HG03432 (cell line): ENCODE results near the gene HIC1.

ENCODE experiments used
- ATAC-seq: cut with Tn5 transposase; IDR thresholded peaks from one replicate; pipeline ENCODE4 v1.9.1; 2021; ENCODE audit warnings: mild to moderate bottlenecking, moderate library complexity; ENCODE audit not compliant: unreplicated experiment

HIC1 gene

DNA sequence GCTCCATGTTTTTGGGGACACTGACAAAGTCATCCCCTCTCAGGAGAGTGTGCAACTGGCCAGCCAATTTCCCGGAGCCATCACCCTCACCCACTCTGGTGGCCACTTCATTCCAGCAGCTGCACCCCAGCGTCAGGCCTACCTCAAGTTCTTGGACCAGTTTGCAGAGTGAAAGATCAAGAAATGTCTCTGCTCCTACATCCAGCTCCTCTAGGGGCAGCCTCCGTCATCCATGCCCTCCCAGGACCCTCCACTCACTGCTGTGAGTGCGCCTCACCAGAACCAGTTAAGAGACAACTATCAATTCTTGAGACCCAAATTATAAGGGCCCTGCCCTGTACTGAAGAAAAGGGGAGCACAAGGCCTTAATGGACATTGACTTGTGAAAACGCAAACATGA is 12.0 kb upstream of the HIC1 start:
- ATAC-seq = no peak

DNA sequence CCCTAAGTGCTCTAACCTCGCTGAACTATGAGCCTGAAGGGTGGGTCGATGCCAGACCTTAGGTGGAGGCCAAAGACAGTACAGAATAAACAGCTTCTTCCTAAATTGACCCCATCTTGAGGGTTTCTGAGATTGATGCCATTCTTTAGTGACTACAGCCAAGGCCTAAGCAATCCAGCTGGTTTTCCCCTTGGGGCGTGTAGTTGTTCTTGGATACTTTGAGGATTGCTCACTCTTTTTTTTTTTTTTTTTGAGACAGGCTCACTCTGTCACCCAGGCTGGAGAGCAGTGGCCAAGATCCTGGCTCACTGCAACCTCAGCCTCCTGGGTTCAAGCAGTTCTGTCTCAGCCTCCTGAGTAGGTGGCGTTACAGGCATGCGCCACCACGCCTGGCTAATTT is 11.1 kb upstream of the HIC1 start:
- no peak for ATAC-seq

DNA sequence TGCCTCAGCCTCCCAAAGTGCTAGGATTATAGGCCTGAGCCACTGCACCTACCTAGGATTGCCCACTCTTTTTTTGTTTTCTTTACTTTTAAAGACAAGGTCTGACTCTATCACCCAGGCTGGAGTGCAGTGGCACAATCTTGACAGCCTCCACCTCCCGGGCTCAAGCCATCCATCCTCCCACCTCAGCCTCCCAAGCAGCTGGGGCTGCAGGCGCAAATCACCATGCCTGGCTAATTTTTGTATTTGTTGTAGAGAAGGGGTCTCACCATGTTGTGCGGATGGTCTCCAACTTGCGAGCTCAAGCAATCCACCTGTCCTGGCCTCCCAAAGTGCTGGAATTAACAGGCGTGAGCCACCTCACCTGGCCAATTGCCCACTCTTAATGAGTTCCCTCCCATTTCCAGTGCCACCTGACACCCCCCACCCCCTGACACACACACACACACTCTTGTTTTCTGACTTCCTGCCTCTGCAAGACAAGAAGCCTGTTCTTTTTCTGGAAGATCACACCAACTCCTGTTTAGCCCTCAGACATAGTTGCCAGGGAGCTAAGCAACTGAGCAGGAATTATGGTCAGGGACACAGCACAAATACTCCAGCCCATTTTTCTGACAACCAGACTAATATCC is 10.5 kb upstream of the HIC1 start:
- no peak for ATAC-seq

DNA sequence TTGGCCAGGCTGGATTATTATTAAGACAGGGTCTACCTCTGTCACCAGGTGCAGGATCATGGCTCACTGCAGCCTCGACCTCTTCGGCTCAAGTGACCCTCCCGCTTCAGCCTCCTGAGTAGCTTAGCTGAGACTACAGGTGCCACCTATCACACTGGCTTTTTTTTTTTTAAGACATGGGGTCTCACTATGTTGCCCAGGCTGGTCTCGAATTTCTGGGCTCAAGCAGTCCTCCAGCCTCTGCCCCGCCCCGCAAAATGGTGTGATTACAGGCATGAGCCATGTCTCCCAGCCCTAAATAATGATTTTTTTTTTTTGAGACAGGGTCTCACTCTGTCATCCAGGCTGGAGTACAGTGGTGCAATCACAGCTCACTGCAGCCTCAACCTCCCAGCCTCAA is 7.3 kb upstream of the HIC1 start:
- ATAC-seq = no peak

DNA sequence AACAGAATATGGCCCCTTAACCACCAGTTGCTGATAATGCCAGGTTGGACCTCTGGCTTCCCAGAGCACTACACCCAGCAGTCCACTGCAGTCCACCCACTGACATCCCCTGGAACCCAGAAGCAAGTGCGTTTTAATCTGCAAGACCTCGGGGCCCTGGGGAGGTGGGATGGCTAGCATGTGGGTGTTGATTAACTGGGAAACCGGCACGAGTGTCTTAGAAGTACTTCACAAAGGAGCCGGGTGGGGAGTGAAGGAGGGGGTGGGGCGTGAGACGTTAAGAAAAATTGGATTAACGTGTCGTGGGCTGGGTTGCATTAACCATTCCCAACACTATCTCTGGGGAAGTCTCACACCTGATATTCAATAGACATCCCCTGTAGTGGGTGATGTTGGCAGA is 6.1 kb upstream of the HIC1 start:
- no peak for ATAC-seq

DNA sequence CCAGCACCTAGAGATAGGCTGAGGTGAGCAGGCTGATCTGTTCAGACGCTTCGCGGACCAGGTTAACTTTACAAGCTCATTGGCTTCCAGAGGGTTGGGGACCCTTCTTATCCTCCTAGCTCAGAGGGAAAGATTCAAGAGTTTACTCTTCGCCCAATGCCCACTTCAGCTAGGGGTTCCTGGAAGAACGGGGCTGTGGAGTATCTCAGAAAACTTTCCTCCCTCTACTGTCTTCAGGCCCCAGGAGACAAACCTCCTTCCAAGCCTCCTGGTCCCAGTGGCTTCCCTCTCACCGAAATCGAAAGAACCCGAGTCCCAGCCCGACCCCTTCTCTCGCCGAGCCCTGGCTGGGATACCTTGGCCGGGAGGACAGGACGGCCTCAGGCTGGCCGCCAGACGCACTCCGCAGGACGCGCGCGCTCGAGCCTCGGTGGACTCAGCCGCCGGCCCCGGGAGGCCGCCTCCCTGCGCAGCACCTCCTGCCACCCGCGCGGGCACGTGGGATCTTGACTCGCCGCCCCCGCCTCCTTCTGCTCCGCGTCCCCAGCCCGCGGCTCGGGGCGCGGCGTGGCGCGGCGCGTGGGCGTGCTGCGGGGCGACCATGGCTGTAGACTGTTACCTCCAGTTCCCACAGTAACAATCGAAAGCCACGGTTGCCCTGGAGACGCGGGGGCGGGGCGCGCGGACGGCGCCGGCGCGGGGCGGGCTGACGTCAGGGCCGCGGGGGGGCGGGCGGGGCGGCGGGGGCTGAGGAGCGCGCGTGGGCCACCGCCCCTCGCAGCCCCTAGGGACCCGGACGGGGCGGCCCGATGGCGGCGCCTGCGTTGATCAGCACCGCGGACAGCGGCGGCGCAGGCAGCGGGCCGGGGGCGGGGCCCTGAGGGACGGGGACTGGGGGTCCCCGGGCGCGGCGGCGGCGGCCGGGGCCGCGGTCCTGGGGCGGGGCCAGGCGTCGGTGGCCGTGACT is 5.3 kb upstream of the HIC1 start:
- ATAC-seq = peak; percentile 48

DNA sequence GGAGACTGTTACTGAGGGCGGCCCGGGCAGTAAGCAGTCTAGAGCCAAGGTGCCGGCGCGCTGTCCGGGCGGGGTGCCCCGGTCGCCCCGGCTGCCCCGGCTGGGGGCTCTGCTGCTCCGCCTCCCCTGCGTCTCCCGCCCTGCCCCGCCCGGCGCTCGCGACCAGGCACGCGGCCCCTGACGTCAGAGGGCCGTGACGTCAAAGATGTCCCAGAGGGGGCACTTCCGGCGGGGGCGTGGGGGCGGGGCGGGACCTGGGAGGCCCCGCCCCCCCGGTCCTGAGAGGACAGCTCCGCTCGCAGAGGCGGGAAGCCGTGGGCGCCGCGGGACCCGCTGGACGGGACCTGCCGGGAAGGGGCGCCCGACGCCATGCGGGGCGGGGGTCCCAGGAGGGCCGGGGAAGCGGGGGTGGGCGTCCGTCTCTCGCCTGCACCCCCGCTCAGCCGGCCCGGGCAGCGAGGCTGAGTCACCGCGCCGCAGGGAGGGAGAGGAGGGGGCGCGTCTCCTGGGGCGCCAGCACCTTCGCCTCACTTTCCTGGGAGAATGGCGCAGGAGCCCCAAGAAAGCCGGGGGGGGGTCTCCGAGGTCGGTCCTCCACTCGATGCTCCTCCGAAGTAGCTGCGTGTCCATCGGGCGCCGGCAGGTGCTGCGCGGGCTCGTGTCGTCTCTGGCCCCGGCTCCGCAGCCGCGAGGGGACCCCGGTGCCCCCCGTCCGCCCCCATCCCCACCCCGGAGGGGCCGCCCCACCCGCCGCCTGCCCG is 4.4 kb upstream of the HIC1 start:
- ATAC-seq = peak; percentile 22

DNA sequence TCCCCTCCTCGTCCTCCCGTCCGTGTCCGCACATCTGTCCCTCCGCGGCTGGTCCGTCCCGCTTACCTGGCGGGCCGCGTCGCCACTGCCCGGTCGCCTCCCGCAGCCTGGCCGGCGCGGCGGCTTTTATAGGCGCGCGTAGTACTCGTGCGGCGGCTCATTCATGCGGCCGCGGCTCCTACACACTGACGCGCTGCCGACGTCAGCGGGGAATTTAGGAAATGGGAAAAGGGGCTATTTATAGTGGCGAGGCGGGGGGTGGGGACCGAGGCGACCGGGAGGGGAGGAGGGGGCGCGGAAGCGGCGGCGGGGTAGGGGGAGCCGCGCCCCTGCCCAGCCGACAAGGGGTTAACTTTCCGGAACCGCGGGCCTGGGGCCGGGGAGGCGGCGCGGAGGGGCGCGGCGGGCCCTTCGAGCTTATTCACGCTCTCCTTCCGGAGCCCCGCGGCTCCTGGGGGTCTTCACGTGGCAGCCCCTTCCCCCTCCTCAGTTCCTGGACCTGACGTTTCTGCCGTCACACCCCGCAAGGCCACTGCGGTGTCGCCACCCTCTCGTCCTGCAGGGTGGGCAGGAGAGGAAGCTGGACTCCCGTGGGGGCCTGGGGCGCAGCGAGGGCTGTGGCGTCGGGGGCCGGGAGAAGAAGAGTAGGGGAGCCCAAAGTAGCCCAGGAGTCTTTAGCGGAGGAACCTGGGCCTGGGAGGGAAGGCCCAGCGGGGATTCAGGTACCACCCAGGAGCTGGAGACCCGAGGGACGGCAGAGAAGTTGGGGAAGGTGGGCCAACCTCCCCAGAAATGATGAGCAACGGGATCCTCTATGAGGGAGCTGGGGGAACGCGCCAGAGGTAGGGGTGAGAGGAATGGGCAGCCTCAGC is 3.6 kb upstream of the HIC1 start:
- ATAC-seq = no peak

DNA sequence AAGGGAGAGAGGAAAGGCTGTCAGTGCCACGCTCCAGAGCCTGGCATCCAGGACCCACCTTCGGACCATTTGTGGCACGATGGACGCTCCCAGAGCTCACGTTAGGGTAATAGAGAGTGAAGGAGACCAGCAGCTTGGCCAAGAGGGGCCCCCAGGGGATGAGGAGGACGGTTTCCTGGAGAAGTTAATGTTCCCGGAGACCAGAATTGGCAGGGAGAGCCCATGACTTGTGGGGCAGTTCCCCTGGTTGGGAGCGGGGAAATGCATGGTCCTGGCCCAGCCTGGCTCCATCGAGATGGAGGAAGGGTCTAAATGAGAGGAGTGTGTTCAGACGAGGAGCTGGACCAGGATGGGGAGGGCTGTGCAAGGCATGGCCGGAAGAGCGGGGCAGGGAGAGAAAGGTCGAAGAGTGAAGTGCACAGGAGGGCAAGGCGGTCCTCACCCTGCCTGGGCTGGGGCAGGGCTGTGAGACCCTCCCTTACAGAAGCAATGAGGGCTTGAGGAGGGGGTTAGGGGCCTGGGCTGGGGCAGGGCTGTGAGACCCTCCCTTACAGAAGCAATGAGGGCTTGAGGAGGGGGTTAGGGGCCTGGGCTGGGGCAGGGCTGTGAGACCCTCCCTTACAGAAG is 2.9 kb upstream of the HIC1 start:
- ATAC-seq = no peak

DNA sequence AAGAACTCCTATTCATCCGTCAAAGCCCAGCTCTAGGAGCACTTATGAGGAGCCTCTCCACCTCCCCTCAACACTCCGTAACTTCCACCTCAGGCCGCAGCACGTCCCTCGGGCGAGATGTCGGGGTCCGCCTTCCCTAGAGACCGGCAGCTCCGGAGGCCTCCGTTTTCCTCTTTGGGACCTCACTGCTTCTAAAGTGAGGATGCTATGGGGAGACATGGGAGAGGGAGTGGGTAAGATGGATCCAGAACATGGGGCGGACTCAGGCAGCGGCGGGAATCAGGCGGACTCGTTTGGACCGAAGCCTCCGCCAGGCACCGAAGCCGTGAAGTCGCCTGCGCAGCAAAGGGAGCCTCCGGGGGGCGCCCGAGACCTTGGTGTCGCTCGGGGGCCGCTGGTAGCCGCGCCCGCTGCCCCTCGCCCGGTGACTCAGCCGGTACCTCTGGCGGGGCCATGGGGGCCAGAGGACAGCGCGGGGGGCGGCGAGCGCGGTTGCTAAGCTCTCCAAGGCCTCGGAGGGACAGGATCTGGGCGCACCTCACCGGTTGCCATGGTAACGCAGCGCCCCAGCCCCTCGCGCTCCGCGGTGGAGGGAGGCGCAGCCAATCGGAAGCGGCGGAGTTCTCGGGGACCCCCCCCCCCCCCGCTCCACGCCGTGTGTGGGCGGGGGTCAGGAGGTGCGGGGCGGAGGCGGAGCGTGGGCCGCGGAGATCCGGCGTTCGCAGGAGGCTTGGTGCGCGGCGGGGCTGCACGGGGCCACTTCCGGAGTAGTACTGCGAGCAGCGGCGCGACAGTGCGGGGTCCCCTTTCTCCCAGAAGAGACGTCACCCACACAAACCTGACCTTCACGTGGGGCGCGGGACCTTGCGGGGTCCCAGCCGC is 1.3 kb upstream of the HIC1 start:
- no peak for ATAC-seq

DNA sequence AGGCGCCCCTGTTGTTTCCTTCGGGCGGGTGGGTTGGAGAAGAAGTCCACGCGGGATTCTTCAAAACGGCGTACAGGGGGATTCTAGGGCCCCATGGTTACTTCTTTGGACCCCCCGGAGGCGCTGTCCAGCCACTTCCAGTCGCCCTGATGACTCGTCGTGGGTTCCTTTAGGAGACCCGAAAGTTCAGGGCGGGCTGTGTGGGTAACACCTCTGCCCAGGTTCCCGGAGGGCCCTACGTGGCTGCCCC is 716 bp upstream of the HIC1 start:
- no peak for ATAC-seq

DNA sequence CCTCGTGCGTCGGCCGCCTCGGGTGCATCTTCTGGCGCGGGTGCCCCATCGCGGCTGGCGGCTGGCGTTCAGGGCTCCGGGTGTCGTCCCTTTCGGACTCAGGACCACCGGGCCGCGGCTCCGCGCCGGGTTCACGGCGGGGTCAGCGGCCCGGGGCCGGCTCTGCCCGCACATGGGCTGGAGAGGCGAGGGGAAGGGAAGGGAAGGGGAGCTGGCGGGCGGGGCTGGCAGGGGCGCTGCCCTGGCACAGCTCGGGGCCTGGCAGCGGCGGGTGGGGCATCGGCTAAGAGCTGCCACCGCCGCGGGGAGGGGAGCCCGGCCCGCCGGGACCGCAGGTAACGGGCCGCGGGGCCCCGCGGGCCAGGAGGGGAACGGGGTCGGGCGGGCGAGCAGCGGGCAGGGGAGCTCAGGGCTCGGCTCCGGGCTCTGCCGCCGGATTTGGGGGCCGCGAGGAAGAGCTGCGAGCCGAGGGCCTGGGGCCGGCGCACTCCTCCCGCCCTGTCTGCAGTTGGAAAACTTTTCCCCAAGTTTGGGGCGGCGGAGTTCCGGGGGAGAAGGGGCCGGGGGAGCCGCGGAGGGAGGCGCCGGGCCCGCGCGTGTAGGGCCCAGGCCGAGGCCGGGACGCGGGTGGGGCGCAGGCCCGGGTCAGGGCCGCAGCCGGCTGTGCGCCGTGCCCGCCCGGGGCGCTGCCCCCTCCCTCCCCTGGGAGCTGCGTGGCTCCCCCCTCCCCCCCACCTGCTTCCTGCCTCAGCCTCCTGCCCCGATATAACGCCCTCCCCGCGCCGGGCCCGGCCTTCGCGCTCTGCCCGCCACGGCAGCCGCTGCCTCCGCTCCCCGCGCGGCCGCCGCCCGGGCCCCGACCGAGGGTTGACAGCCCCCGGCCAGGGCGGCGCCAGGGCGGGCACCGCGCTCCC is 646 bp downstream of the HIC1 start:
- ATAC-seq = no peak

DNA sequence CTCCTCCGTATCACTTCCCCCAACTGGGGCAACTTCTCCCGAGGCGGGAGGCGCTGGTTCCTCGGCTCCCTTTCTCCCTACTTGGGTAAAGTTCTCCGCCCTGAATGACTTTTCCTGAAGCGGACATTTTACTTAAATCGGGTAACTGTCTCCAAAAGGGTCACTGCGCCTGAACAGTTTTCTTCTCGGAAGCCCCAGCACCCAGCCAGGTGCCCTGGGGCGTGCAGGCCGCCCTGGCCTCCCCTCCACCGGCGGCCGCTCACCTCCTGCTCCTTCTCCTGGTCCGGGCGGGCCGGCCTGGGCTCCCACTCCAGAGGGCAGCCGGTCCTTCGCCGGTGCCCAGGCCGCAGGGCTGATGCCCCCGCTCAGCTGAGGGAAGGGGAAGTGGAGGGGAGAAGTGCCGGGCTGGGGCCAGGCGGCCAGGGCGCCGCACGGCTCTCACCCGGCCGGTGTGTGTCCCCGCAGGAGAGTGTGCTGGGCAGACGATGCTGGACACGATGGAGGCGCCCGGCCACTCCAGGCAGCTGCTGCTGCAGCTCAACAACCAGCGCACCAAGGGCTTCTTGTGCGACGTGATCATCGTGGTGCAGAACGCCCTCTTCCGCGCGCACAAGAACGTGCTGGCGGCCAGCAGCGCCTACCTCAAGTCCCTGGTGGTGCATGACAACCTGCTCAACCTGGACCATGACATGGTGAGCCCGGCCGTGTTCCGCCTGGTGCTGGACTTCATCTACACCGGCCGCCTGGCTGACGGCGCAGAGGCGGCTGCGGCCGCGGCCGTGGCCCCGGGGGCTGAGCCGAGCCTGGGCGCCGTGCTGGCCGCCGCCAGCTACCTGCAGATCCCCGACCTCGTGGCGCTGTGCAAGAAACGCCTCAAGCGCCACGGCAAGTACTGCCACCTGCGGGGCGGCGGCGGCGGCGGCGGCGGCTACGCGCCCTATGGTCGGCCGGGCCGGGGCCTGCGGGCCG is 1.6 kb downstream of the HIC1 start:
- ATAC-seq = no peak

DNA sequence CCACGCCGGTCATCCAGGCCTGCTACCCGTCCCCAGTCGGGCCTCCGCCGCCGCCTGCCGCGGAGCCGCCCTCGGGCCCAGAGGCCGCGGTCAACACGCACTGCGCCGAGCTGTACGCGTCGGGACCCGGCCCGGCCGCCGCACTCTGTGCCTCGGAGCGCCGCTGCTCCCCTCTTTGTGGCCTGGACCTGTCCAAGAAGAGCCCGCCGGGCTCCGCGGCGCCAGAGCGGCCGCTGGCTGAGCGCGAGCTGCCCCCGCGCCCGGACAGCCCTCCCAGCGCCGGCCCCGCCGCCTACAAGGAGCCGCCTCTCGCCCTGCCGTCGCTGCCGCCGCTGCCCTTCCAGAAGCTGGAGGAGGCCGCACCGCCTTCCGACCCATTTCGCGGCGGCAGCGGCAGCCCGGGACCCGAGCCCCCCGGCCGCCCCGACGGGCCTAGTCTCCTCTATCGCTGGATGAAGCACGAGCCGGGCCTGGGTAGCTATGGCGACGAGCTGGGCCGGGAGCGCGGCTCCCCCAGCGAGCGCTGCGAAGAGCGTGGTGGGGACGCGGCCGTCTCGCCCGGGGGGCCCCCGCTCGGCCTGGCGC is 2.4 kb downstream of the HIC1 start:
- ATAC-seq = no peak

DNA sequence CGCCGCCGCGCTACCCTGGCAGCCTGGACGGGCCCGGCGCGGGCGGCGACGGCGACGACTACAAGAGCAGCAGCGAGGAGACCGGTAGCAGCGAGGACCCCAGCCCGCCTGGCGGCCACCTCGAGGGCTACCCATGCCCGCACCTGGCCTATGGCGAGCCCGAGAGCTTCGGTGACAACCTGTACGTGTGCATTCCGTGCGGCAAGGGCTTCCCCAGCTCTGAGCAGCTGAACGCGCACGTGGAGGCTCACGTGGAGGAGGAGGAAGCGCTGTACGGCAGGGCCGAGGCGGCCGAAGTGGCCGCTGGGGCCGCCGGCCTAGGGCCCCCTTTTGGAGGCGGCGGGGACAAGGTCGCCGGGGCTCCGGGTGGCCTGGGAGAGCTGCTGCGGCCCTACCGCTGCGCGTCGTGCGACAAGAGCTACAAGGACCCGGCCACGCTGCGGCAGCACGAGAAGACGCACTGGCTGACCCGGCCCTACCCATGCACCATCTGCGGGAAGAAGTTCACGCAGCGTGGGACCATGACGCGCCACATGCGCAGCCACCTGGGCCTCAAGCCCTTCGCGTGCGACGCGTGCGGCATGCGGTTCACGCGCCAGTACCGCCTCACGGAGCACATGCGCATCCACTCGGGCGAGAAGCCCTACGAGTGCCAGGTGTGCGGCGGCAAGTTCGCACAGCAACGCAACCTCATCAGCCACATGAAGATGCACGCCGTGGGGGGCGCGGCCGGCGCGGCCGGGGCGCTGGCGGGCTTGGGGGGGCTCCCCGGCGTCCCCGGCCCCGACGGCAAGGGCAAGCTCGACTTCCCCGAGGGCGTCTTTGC is 3.1 kb downstream of the HIC1 start:
- no peak for ATAC-seq
